Uterus (tissue), 4 donors: ENCODE data around the gene LPP. TPM values are rescaled to one million over a fixed set of nuclear protein-coding genes. Genes with fewer than 3 reads are reported as not detected.

ENCODE experiments used
- DNase-seq, 2 donors: peaks; one replicate each; pipeline ENCODE4 v3.0.0-alpha.2; 2019 to 2020
- H3K27ac ChIP-seq, 2 donors: fragments of 200-600 bp; sonication (generic); 1 replicate in 1 of 2; 2 replicates in 1 of 2; pipeline ENCODE4 v1.5.1; 2016 to 2018
- H3K27me3 ChIP-seq, 2 donors: fragments of 200-600 bp; sonication (generic); one replicate each; pipeline ENCODE4 v1.5.1; 2018 to 2019; ENCODE audit warnings: control low read depth in 1 of 2
- H3K36me3 ChIP-seq, 2 donors: fragments of 200-600 bp; sonication (generic); one replicate each; pipeline ENCODE4 v1.5.1; 2019; ENCODE audit warnings: control low read depth in 1 of 2
- H3K4me1 ChIP-seq, 2 donors: fragments of 200-600 bp; sonication (generic); one replicate each; pipeline ENCODE4 v1.5.1; 2018 to 2019; ENCODE audit warnings: control low read depth in 1 of 2
- H3K4me3 ChIP-seq, 2 donors: fragments of 200-600 bp; sonication (generic); 1 replicate in 1 of 2; 2 replicates in 1 of 2; pipeline ENCODE4 v1.5.1; 2018 to 2019; ENCODE audit warnings: mild to moderate bottlenecking in 1 of 2
- H3K9me3 ChIP-seq, 2 donors: fragments of 200-600 bp; sonication (generic); one replicate each; pipeline ENCODE4 v1.5.1; 2019; ENCODE audit warnings: control low read depth in 1 of 2
- CTCF ChIP-seq, 4 experiments: fragments of 200-600 bp in 2 of 4; fragments of 450-650 bp in 2 of 4; sonication (generic) in 2 of 4; IDR thresholded peaks; one replicate each; pipeline ENCODE4 v1.5.1; 2016 to 2019; ENCODE audit warnings: antibody characterized with exemption in 4 of 4, mild to moderate bottlenecking in 2 of 4, moderate library complexity in 1 of 4
- POLR2A ChIP-seq, 2 donors: fragments of 450-650 bp; IDR thresholded peaks; one replicate each; pipeline ENCODE4 v1.6.1; 2016; ENCODE audit warnings: antibody characterized with exemption in 2 of 2, mild to moderate bottlenecking in 1 of 2, moderate library complexity in 1 of 2
- intact Hi-C: fragments of 100-400 bp; cut with DNase I; formaldehyde crosslinking; loops from one replicate; pipeline ENCODE4 v1.15.1; 2023; ENCODE audit warnings: low total_unique reads
- total RNA-seq, 4 donors: library from RNA; depleted of rRNA in 3 of 4; stranded (reverse); fragments of >200 nt in 3 of 4; gene quantifications; one replicate each; pipeline versions ENCODE4 v1.1.0 to v1.2.4, GENCODE V29; 2014 to 2023
- donor health status: DM: yes; HTN: yes; CAD: no.

The LPP gene
- total RNA-seq, 4 donors from 2014 or later = 180 to 1,374 (median 712) TPM

DNA sequence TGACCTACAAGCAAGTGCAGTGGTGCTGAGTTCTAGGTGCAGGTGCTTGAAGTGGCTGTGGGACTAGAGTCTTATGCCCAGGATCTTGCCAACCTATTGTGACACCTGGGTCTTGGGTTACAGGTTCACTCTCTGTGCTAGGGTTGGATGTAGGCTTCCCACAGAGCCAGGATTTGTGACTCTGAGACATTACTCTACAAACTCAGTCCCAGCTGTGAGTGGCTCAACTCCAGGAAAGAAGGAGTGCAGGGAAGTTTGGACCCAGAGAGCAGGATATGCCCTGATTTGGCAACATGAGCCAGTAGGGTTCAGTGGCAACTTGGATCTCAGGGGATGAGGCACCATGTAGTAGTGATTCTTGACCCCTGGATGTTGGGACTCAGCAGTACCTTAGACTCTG lies 182.2 kb downstream of the LPP start:
- no peaks in the 10 kb centered on the region for H3K9me3 ChIP-seq
- no peak overlapping the region for H3K27ac ChIP-seq
- DNase-seq = no peak
- intact Hi-C loops = no loop called here
- H3K36me3 ChIP-seq = no peaks in the 10 kb centered on the region
- H3K27me3 ChIP-seq = no peaks in the 10 kb centered on the region
- H3K4me1 ChIP-seq = peaks cover 0 to 4% of the 10 kb centered on the region in 2 donors
- TF ChIP-seq CTCF (IDR thresholded peaks at IDR 0.05) = no peak
- no peak for TF ChIP-seq POLR2A (IDR thresholded peaks at IDR 0.05)
- no peak overlapping the region for H3K4me3 ChIP-seq

DNA sequence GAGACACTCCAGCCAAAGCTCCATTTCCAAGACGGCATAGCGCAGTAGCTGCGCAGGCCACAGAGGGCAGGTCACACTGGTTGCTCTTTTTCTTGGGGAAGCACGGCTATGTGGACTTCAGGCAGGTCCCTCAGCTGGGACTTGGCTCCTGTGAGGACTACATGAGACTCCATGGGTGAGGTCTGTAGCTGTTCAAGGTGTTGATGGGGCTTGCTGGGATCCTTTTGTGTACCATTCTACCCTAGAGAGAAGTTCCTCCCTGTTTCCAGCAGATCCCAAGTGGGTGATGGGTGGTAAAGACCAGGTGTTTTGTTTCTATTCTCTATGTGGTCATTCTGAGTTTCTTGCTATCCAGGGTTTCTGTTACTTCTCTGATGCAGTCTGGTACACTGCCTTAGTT lies 183.3 kb downstream of the LPP start:
- Histone ChIP-seq H3K4me1 (peaks cover 0 to 3% of the 10 kb centered on the region in 2 donors), H3K27ac (no peak overlapping the region), H3K27me3 (no peaks in the 10 kb centered on the region), H3K36me3 (no peaks in the 10 kb centered on the region), H3K9me3 (no peaks in the 10 kb centered on the region), H3K4me3 (no peak overlapping the region)
- no peak for TF ChIP-seq CTCF (IDR thresholded peaks at IDR 0.05)
- TF ChIP-seq POLR2A (IDR thresholded peaks at IDR 0.05) = no peak
- DNase-seq = no peak
- intact Hi-C loops = no loop called here

DNA sequence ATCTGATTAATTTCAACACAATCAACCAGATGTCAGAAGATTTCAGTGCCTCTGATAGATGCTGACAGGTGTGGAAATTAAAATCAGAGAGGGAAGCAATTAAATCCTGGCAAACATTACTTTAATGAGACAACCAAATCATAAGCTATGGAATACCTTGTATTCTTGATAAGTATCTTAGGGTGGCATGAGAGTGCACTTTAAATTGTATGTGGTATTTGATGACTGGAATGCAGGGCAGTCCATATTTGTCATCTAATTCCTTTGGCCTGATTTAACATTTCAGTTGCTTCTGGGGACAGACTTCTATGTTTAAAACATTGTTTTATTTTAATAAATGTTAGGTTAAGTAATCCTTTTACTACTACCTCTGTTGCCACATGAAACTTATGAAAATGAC lies 184.1 kb downstream of the LPP start:
- Histone ChIP-seq H3K4me3 (no peak overlapping the region), H3K4me1 (peaks cover 0 to 3% of the 10 kb centered on the region in 2 donors), H3K9me3 (no peaks in the 10 kb centered on the region), H3K27ac (no peak overlapping the region), H3K27me3 (no peaks in the 10 kb centered on the region), H3K36me3 (no peaks in the 10 kb centered on the region)
- intact Hi-C loops = no loop called here
- no peak for DNase-seq
- TF ChIP-seq POLR2A (IDR thresholded peaks at IDR 0.05) (no peak), CTCF (IDR thresholded peaks at IDR 0.05) (no peak)

GRCh38 chr3:188339410-188340295 lies 185.7 kb downstream of the LPP start:
- no peaks in the 10 kb centered on the region for H3K27me3 ChIP-seq
- intact Hi-C loops = no loop called here
- H3K36me3 ChIP-seq = no peaks in the 10 kb centered on the region
- peaks cover 0 to 3% of the 10 kb centered on the region in 2 donors for H3K4me1 ChIP-seq
- TF ChIP-seq POLR2A (IDR thresholded peaks at IDR 0.05) (no peak), CTCF (IDR thresholded peaks at IDR 0.05) (no peak)
- H3K27ac ChIP-seq = no peak overlapping the region
- DNase-seq = no peak
- H3K9me3 ChIP-seq = no peaks in the 10 kb centered on the region
- H3K4me3 ChIP-seq = no peak overlapping the region

DNA sequence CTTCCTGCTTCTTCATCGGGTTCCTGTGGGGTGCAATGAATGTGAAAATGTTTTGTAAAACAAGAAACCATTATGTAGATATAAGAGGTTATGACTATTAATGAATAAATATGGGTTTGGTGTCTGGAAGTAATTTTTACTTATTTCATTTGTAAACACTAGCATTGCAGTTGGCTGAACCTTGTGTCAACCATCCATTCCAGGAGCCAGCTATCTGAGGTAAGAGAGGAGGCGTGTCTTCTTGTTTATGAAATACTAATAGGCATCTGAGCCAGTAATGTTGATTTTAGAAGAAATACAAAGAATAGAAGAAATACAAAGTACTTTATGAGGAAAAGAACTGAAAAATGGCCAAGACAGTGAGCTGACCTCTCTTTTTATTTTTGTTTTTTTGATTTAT lies 187.5 kb downstream of the LPP start:
- Histone ChIP-seq H3K27ac (no peak overlapping the region), H3K9me3 (no peaks in the 10 kb centered on the region), H3K27me3 (no peaks in the 10 kb centered on the region), H3K4me1 (peaks cover 0 to 3% of the 10 kb centered on the region in 2 donors), H3K4me3 (no peak overlapping the region), H3K36me3 (no peaks in the 10 kb centered on the region)
- intact Hi-C loops = no loop called here
- DNase-seq = no peak
- TF ChIP-seq CTCF (IDR thresholded peaks at IDR 0.05) (no peak), POLR2A (IDR thresholded peaks at IDR 0.05) (no peak)
